ENCODE data around the gene NFATC2. TPM values are rescaled to one million over a fixed set of nuclear protein-coding genes. Genes with fewer than 3 reads are reported as not detected.
A peak's percentile ranks its signal among the peaks of the same experiment; 100 is the strongest.
"Not testable (repeated sequence)": the region's sequence is repeated elsewhere in the genome, so short reads cannot be mapped to it uniquely, and the experiment has no call there.

The NFATC2 gene
- total RNA-seq, 1 donor from 2014 or later = 7.6 TPM

GRCh38 chr20:51350941-51351631, 191.4 kb downstream of the NFATC2 start:
- Histone ChIP-seq H3K27ac (no peak overlapping the region), H3K4me1 (no peaks in the 10 kb centered on the region), H3K9me3 (no peaks in the 10 kb centered on the region), H3K27me3 (no peaks in the 10 kb centered on the region), H3K4me3 (no peak overlapping the region), H3K36me3 (no peaks in the 10 kb centered on the region)
- intact Hi-C loops (cut with DNase I) = no loop called here
- ATAC-seq = no peak
- TF ChIP-seq CTCF (IDR thresholded peaks at IDR 0.05) = no peak
- no peak for DNase-seq

GRCh38 chr20:51348876-51349275, 193.6 kb downstream of the NFATC2 start:
- Histone ChIP-seq H3K27me3 (no peaks in the 10 kb centered on the region), H3K4me1 (no peaks in the 10 kb centered on the region), H3K27ac (no peak overlapping the region), H3K9me3 (no peaks in the 10 kb centered on the region), H3K4me3 (no peak overlapping the region), H3K36me3 (no peaks in the 10 kb centered on the region)
- DNase-seq (no peak), ATAC-seq (no peak)
- TF ChIP-seq CTCF (IDR thresholded peaks at IDR 0.05) = no peak
- intact Hi-C loops (cut with DNase I) = no loop called here

GRCh38 chr20:51347831-51348230, 194.7 kb downstream of the NFATC2 start:
- no peak for DNase-seq
- Histone ChIP-seq H3K4me1 (no peaks in the 10 kb centered on the region), H3K27ac (no peak overlapping the region), H3K27me3 (no peaks in the 10 kb centered on the region), H3K36me3 (no peaks in the 10 kb centered on the region), H3K4me3 (no peak overlapping the region), H3K9me3 (no peaks in the 10 kb centered on the region)
- intact Hi-C loops (cut with DNase I) = no loop called here
- TF ChIP-seq CTCF (IDR thresholded peaks at IDR 0.05) = no peak
- no peak for ATAC-seq

- no peaks in the 10 kb centered on the region for H3K9me3 ChIP-seq
- no peak overlapping the region for H3K27ac ChIP-seq
- no peak overlapping the region for H3K4me3 ChIP-seq
- no peaks in the 10 kb centered on the region for H3K4me1 ChIP-seq
- no peaks in the 10 kb centered on the region for H3K27me3 ChIP-seq
- no peaks in the 10 kb centered on the region for H3K36me3 ChIP-seq
- no peak for ATAC-seq
- TF ChIP-seq CTCF (IDR thresholded peaks at IDR 0.05) = no peak
- DNase-seq = no peak
- intact Hi-C loops (cut with DNase I) = no loop called here
Observed at GRCh38 chr20:51346686-51347485, 195.6 kb downstream of the NFATC2 start.

GRCh38 chr20:51345601-51346101, 196.9 kb downstream of the NFATC2 start:
- ATAC-seq (peak; percentile 47), DNase-seq (no peak)
- TF ChIP-seq CTCF (IDR thresholded peaks at IDR 0.05) = no peak
- no peak overlapping the region for H3K4me3 ChIP-seq
- intact Hi-C loops (cut with DNase I) = no loop called here
- H3K27me3 ChIP-seq = no peaks in the 10 kb centered on the region
- H3K4me1 ChIP-seq = no peaks in the 10 kb centered on the region
- H3K27ac ChIP-seq = no peak overlapping the region
- no peaks in the 10 kb centered on the region for H3K36me3 ChIP-seq
- no peaks in the 10 kb centered on the region for H3K9me3 ChIP-seq

- DNase-seq = not testable (repeated sequence)
Observed at GRCh38 chr20:51343802-51344201, 198.7 kb downstream of the NFATC2 start.

More at GRCh38 chr20:51343802-51344201, 198.7 kb downstream of the NFATC2 start:
- H3K4me3 ChIP-seq; H3K4me1 ChIP-seq; H3K9me3 ChIP-seq; H3K36me3 ChIP-seq; ATAC-seq; H3K27ac ChIP-seq; intact Hi-C loops (cut with DNase I); H3K27me3 ChIP-seq: not testable (repeated sequence)

All from upper lobe of right lung (tissue), 1 donor.